Liver (tissue), 3 donors: ENCODE data around the gene PRR23E.

Experiments used
- EGR1 ChIP-seq, 2 donors: IDR thresholded peaks; 2 replicates each; pipeline ENCODE4 v1.6.1; 2016 to 2018; ENCODE audit warnings: antibody characterized with exemption in 2 of 2, low read depth in 2 of 2
- FOXA1 ChIP-seq: IDR thresholded peaks from 2 replicates; pipeline ENCODE4 v1.6.1; 2016; ENCODE audit warnings: antibody characterized with exemption
- GABPA ChIP-seq, 2 donors: IDR thresholded peaks in 1 of 2; conservative IDR thresholded peaks in 1 of 2; 2 replicates each; pipeline ENCODE4 v1.6.1; 2016; ENCODE audit warnings: antibody characterized with exemption in 2 of 2, mild to moderate bottlenecking in 1 of 2, moderate library complexity in 1 of 2
- JUND ChIP-seq, 2 donors: IDR thresholded peaks; 2 replicates each; pipeline ENCODE4 v1.6.1; 2016; ENCODE audit warnings: antibody characterized with exemption in 2 of 2
- MAX ChIP-seq: IDR thresholded peaks from 2 replicates; pipeline ENCODE4 v1.6.1; 2016; ENCODE audit warnings: antibody characterized with exemption
- RAD21 ChIP-seq, 2 donors: IDR thresholded peaks; 2 replicates each; pipeline ENCODE4 v1.6.1; 2016; ENCODE audit warnings: antibody characterized with exemption in 2 of 2, mild to moderate bottlenecking in 2 of 2
- SP1 ChIP-seq: IDR thresholded peaks from 2 replicates; pipeline ENCODE4 v1.6.1; 2018; ENCODE audit warnings: antibody characterized with exemption, mild to moderate bottlenecking
- TAF1 ChIP-seq: conservative IDR thresholded peaks from 2 replicates; pipeline ENCODE4 v1.6.1; 2016; ENCODE audit warnings: antibody characterized with exemption, mild to moderate bottlenecking
- YY1 ChIP-seq: IDR thresholded peaks from 2 replicates; pipeline ENCODE4 v1.6.1; 2016; ENCODE audit warnings: antibody characterized with exemption, mild to moderate bottlenecking
- TF ChIP-seq, protein P1 (sequence below): IDR thresholded peaks from 2 replicates; pipeline ENCODE4 v1.6.1; 2016; ENCODE audit warnings: antibody characterized with exemption, mild to moderate bottlenecking
- TF ChIP-seq, protein P2 (sequence below): fragments of 150-350 bp; IDR thresholded peaks from 2 replicates; pipeline ENCODE4 v1.5.1; 2017; ENCODE audit warnings: improper control_type of control experiment, low read depth, low read length; ENCODE audit not compliant: missing input control
- donor health status: healthy.
- donor health status: healthy.

GRCh38 chr3:127180859-127181258, 12.1 kb upstream of the PRR23E start:
- TF ChIP-seq, protein P1, sequence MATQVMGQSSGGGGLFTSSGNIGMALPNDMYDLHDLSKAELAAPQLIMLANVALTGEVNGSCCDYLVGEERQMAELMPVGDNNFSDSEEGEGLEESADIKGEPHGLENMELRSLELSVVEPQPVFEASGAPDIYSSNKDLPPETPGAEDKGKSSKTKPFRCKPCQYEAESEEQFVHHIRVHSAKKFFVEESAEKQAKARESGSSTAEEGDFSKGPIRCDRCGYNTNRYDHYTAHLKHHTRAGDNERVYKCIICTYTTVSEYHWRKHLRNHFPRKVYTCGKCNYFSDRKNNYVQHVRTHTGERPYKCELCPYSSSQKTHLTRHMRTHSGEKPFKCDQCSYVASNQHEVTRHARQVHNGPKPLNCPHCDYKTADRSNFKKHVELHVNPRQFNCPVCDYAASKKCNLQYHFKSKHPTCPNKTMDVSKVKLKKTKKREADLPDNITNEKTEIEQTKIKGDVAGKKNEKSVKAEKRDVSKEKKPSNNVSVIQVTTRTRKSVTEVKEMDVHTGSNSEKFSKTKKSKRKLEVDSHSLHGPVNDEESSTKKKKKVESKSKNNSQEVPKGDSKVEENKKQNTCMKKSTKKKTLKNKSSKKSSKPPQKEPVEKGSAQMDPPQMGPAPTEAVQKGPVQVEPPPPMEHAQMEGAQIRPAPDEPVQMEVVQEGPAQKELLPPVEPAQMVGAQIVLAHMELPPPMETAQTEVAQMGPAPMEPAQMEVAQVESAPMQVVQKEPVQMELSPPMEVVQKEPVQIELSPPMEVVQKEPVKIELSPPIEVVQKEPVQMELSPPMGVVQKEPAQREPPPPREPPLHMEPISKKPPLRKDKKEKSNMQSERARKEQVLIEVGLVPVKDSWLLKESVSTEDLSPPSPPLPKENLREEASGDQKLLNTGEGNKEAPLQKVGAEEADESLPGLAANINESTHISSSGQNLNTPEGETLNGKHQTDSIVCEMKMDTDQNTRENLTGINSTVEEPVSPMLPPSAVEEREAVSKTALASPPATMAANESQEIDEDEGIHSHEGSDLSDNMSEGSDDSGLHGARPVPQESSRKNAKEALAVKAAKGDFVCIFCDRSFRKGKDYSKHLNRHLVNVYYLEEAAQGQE, result no peak
- TF ChIP-seq, protein P2, sequence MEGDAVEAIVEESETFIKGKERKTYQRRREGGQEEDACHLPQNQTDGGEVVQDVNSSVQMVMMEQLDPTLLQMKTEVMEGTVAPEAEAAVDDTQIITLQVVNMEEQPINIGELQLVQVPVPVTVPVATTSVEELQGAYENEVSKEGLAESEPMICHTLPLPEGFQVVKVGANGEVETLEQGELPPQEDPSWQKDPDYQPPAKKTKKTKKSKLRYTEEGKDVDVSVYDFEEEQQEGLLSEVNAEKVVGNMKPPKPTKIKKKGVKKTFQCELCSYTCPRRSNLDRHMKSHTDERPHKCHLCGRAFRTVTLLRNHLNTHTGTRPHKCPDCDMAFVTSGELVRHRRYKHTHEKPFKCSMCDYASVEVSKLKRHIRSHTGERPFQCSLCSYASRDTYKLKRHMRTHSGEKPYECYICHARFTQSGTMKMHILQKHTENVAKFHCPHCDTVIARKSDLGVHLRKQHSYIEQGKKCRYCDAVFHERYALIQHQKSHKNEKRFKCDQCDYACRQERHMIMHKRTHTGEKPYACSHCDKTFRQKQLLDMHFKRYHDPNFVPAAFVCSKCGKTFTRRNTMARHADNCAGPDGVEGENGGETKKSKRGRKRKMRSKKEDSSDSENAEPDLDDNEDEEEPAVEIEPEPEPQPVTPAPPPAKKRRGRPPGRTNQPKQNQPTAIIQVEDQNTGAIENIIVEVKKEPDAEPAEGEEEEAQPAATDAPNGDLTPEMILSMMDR, result no peak
- TF ChIP-seq GABPA (IDR thresholded peaks at IDR 0.05 in 1 of 2, conservative IDR thresholded peaks at IDR 0.05 in 1 of 2) (no peak), JUND (IDR thresholded peaks at IDR 0.05) (no peak), RAD21 (IDR thresholded peaks at IDR 0.05) (no peak), YY1 (no peak), FOXA1 (no peak), SP1 (no peak), TAF1 (no peak), MAX (no peak), EGR1 (IDR thresholded peaks at IDR 0.05; ENCODE audit: low read depth in 2 of 2) (no peak)
